ENCODE measurements around the gene KCNE1.

Gene KCNE1

GRCh38 chr21:34511787-34512455 lies at the start of gene KCNE1:
Gene KCNE1 (minus strand): TSS chr21:34512210. CDS start chr21:34449634, 62,576 bp downstream.
- no peak for TF ChIP-seq YY1 (IDR thresholded peaks at IDR 0.05; ENCODE audit: low read depth)
- no peak for TF ChIP-seq RAD21 (IDR thresholded peaks at IDR 0.05; ENCODE audit: low read depth)
- TF ChIP-seq, protein P1, sequence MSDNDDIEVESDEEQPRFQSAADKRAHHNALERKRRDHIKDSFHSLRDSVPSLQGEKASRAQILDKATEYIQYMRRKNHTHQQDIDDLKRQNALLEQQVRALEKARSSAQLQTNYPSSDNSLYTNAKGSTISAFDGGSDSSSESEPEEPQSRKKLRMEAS (IDR thresholded peaks at IDR 0.05), result no peak
- TF ChIP-seq CEBPB (IDR thresholded peaks at IDR 0.05), result no peak
- no peak for TF ChIP-seq TEAD4 (IDR thresholded peaks at IDR 0.05)
- no peak for TF ChIP-seq NFIC (IDR thresholded peaks at IDR 0.05)
- TF ChIP-seq, protein P2, sequence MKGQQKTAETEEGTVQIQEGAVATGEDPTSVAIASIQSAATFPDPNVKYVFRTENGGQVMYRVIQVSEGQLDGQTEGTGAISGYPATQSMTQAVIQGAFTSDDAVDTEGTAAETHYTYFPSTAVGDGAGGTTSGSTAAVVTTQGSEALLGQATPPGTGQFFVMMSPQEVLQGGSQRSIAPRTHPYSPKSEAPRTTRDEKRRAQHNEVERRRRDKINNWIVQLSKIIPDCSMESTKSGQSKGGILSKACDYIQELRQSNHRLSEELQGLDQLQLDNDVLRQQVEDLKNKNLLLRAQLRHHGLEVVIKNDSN (IDR thresholded peaks at IDR 0.05), result no peak
- no peak for TF ChIP-seq EGR1 (IDR thresholded peaks at IDR 0.05)
- no peak for TF ChIP-seq ZBTB7A (IDR thresholded peaks at IDR 0.05; ENCODE audit: low read depth)
- TF ChIP-seq TCF12 (IDR thresholded peaks at IDR 0.05; ENCODE audit: low read depth), result no peak
- no peak for TF ChIP-seq EP300 (IDR thresholded peaks at IDR 0.05; ENCODE audit: borderline replicate concordance)
- TF ChIP-seq, protein P3, sequence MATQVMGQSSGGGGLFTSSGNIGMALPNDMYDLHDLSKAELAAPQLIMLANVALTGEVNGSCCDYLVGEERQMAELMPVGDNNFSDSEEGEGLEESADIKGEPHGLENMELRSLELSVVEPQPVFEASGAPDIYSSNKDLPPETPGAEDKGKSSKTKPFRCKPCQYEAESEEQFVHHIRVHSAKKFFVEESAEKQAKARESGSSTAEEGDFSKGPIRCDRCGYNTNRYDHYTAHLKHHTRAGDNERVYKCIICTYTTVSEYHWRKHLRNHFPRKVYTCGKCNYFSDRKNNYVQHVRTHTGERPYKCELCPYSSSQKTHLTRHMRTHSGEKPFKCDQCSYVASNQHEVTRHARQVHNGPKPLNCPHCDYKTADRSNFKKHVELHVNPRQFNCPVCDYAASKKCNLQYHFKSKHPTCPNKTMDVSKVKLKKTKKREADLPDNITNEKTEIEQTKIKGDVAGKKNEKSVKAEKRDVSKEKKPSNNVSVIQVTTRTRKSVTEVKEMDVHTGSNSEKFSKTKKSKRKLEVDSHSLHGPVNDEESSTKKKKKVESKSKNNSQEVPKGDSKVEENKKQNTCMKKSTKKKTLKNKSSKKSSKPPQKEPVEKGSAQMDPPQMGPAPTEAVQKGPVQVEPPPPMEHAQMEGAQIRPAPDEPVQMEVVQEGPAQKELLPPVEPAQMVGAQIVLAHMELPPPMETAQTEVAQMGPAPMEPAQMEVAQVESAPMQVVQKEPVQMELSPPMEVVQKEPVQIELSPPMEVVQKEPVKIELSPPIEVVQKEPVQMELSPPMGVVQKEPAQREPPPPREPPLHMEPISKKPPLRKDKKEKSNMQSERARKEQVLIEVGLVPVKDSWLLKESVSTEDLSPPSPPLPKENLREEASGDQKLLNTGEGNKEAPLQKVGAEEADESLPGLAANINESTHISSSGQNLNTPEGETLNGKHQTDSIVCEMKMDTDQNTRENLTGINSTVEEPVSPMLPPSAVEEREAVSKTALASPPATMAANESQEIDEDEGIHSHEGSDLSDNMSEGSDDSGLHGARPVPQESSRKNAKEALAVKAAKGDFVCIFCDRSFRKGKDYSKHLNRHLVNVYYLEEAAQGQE (IDR thresholded peaks at IDR 0.05; ENCODE audit: low read depth), result no peak
- no peak for TF ChIP-seq TAF1 (IDR thresholded peaks at IDR 0.05; ENCODE audit: low read depth)

GRCh38 chr21:34561806-34562205 lies 49.8 kb upstream of the KCNE1 start:
- no peak for TF ChIP-seq EGR1 (IDR thresholded peaks at IDR 0.05)
- no peak for TF ChIP-seq EP300 (IDR thresholded peaks at IDR 0.05; ENCODE audit: borderline replicate concordance)
- TF ChIP-seq NFIC (IDR thresholded peaks at IDR 0.05), result no peak
- TF ChIP-seq YY1 (IDR thresholded peaks at IDR 0.05; ENCODE audit: low read depth), result no peak
- TF ChIP-seq, protein P2 (IDR thresholded peaks at IDR 0.05), result no peak
- TF ChIP-seq TCF12 (IDR thresholded peaks at IDR 0.05; ENCODE audit: low read depth), result no peak
- TF ChIP-seq, protein P3 (IDR thresholded peaks at IDR 0.05; ENCODE audit: low read depth), result no peak
- TF ChIP-seq TEAD4 (IDR thresholded peaks at IDR 0.05), result no peak
- TF ChIP-seq CREB1 (IDR thresholded peaks at IDR 0.05; ENCODE audit: low read depth), result no peak
- TF ChIP-seq CEBPB (IDR thresholded peaks at IDR 0.05), result no peak

DNA sequence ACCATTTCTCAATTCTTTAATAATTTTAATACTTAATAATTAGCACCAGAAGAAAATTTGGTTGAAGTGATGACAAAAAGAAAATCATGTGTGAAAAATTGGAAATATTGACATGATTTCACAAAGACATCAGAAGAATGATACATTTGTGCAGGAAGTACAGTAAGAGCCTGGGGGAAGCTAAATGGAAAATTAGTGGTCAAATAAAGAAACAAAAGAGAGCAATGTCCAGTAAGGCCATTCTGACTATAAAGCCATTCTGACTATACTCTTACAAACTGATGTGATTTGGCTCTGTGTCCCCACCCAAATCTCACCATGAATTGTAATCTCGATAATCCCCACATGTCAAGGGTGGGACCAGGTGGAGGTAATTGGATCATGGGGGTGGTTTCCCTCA lies 48.6 kb upstream of the KCNE1 start:
- TF ChIP-seq YY1 (IDR thresholded peaks at IDR 0.05; ENCODE audit: low read depth) (no peak), NFIC (IDR thresholded peaks at IDR 0.05) (no peak), EP300 (IDR thresholded peaks at IDR 0.05; ENCODE audit: borderline replicate concordance) (no peak), CREB1 (IDR thresholded peaks at IDR 0.05; ENCODE audit: low read depth) (no peak), FOXM1 (IDR thresholded peaks at IDR 0.05; ENCODE audit: borderline replicate concordance, low read depth) (no peak), TAF1 (IDR thresholded peaks at IDR 0.05; ENCODE audit: low read depth) (no peak)
- TF ChIP-seq, protein P3 (IDR thresholded peaks at IDR 0.05; ENCODE audit: low read depth), result no peak
- TF ChIP-seq, protein P2 (IDR thresholded peaks at IDR 0.05), result no peak
- TF ChIP-seq, protein P1 (IDR thresholded peaks at IDR 0.05), result no peak

DNA sequence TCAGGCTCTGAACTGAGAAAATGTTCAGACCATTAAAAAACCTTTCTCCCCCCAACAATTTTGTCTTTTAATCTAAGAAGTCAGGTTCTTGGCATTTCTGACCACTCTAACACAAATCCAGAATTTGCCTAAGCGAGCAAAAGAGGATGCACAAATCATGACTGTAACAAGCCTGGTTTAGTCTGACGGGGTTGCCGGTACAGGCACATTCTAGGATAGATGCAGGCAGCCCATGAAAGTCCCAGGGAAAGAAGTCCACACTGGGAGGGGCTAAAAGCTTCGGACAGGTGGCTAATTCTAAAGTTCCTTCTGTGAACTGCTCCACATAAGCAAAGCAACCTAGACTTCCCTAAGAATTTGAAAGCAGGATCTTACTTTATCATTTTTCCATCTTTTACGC lies 48.0 kb upstream of the KCNE1 start:
- no peak for TF ChIP-seq FOXM1 (IDR thresholded peaks at IDR 0.05; ENCODE audit: borderline replicate concordance, low read depth)

All from Ishikawa (cell line).